ENCODE results near the gene TMEM51. TPM values are rescaled to one million over a fixed set of nuclear protein-coding genes. Genes with fewer than 3 reads are reported as not detected.

Gene TMEM51
- total and polyA plus RNA-seq, 10 of the 15 experiments (the other 5 are each of a cell fraction or from before 2014, with no cell fraction given) = 0.55 to 4.8 (median 3.1) TPM

GRCh38 chr1:15219280-15220023, 65.9 kb downstream of the TMEM51 start (continued):
- no peak for TF ChIP-seq BCLAF1 (IDR thresholded peaks at IDR 0.05)
- no peak for TF ChIP-seq ATF3 (IDR thresholded peaks at IDR 0.05; ENCODE audit: borderline replicate concordance, extremely low read depth, low read depth, low read length)
- TF ChIP-seq ESRRA (IDR thresholded peaks at IDR 0.05; ENCODE audit: low read length) = no peak

- TF ChIP-seq MAX (IDR thresholded peaks at IDR 0.05; ENCODE audit: low read depth, low read length) = no peak
- TF ChIP-seq TCF7 (IDR thresholded peaks at IDR 0.05; ENCODE audit: borderline replicate concordance) = no peak
- no peak for TF ChIP-seq FOS (IDR thresholded peaks at IDR 0.05; ENCODE audit: borderline replicate concordance, extremely low read depth, insufficient read length)
- TF ChIP-seq JUNB (IDR thresholded peaks at IDR 0.05) = no peak
- no peak for TF ChIP-seq RBBP5 (conservative IDR thresholded peaks at IDR 0.05)
- no peak for TF ChIP-seq NFYA (IDR thresholded peaks at IDR 0.05; ENCODE audit: borderline replicate concordance, low read depth, low read length)
- no peak for TF ChIP-seq BCL11A (IDR thresholded peaks at IDR 0.05; ENCODE audit: low read depth, low read length)
- TF ChIP-seq USF1 (IDR thresholded peaks at IDR 0.05; ENCODE audit: borderline replicate concordance, extremely low read length, insufficient read depth, low read depth, low read length) = no peak
- FAIRE-seq (no peak), DNase-seq (ENCODE audit: low read depth, low spot score) (no peak), ATAC-seq (no peak)
- ChIA-PET CTCF (interaction anchor here (0.9 to 2.3 kb wide), 4 partner anchors 12 to 91 kb away, joined by 3 to 6 read pairs (median 3); no protein-coding TSS in a partner anchor), POLR2A (interaction anchor here (0.6 to 1.5 kb wide), 3 partner anchors 14 to 788 kb away, joined by 3 to 7 read pairs (median 5); no protein-coding TSS in a partner anchor), SMC1A (ENCODE audit: uncharacterized antibody, unreplicated experiment) (interaction anchor here (1.9 kb wide), 1 partner anchor 12 kb away, joined by 4 read pairs; no protein-coding TSS in a partner anchor), RAD21 (ENCODE audit: unreplicated experiment) (interaction anchor here (1.1 to 1.9 kb wide), 3 partner anchors 24 to 383 kb away, joined by 3 to 5 read pairs (median 3); no protein-coding TSS in a partner anchor)
- H3K36me3 ChIP-seq (ENCODE audit: control insufficient read depth in 2 of 2, insufficient read depth in 2 of 2, low read length in 1 of 2) = peaks cover 0 to 2% of the 10 kb centered on the region in 2 experiments; a peak in 2 of 4 replicates
- H3K27me3 ChIP-seq (replicated peaks in 1 of 2; ENCODE audit: control insufficient read depth in 2 of 2, insufficient read depth in 2 of 2, low read length in 1 of 2) = no peaks in the 10 kb centered on the region
- no peak overlapping the region for H3K9ac ChIP-seq (ENCODE audit: control insufficient read depth, insufficient read depth, low read length)
- H3K79me2 ChIP-seq (ENCODE audit: control insufficient read depth, insufficient read depth, low read length) = no peaks in the 10 kb centered on the region
- intact Hi-C loops (cut with micrococcal nuclease; ENCODE audit: unreplicated experiment) (no loop called here), in situ Hi-C loops (cut with MboI) (no loop called here)
- no peak overlapping the region for H3K4me2 ChIP-seq (ENCODE audit: control insufficient read depth, insufficient read depth)
- WGBS (ENCODE audit: insufficient coverage, insufficient replicate concordance, low lambda C conversion rate, missing lambda C conversion rate) = 30% methylated on average over 12 of the region's 12 CpGs
- no TSS peak for BruUV-seq (replicated peaks)
- no peaks in the 10 kb centered on the region; the same call in 2 of the 3 replicates for H3K9me3 ChIP-seq (replicated peaks; ENCODE audit: control insufficient read depth, insufficient read depth, low read length)
- H3K4me1 ChIP-seq (ENCODE audit: control insufficient read depth, insufficient read depth, low read length) = no peaks in the 10 kb centered on the region
- H3K4me3 ChIP-seq = no peak overlapping the region
- H2AFZ ChIP-seq (ENCODE audit: control insufficient read depth, low read depth, low read length) = no peak overlapping the region
- no peak overlapping the region for H3K27ac ChIP-seq (ENCODE audit: control insufficient read depth, insufficient read depth)
- no peaks in the 10 kb centered on the region for H4K20me1 ChIP-seq (ENCODE audit: control insufficient read depth, insufficient read depth)
Measured at GRCh38 chr1:15220024-15220392, 66.5 kb downstream of the TMEM51 start.

Measured in GM12878 (cell line).